Psoas muscle (tissue), 8 donors: ENCODE data around the gene ACOT11. TPM values are rescaled to one million over a fixed set of nuclear protein-coding genes. Genes with fewer than 3 reads are reported as not detected.

ENCODE experiments used
- ATAC-seq, 4 donors: fragments of 200-7000 bp; cut with Tn5 transposase; one replicate each; pipeline ENCODE4 v1.9.1; 2020; ENCODE audit warnings: moderate library complexity in 3 of 4, mild to moderate bottlenecking in 2 of 4
- DNase-seq, 2 donors: peaks; one replicate each; pipeline ENCODE4 v3.0.0-alpha.2; 2020
- H3K27ac ChIP-seq: fragments of 200-600 bp; one replicate; pipeline ENCODE4 v1.8.0; 2022
- H3K27me3 ChIP-seq, 3 donors: fragments of 200-600 bp in 1 of 3; one replicate each; pipeline versions ENCODE4 v1.6.1 to v1.8.0; 2013 to 2022; ENCODE audit warnings: low read length in 2 of 3, mild to moderate bottlenecking in 2 of 3, moderate library complexity in 1 of 3; ENCODE audit not compliant: insufficient read depth in 3 of 3
- H3K36me3 ChIP-seq, 2 donors: fragments of 200-600 bp in 1 of 2; one replicate each; pipeline versions ENCODE4 v1.6.1 to v1.8.0; 2013 to 2022; ENCODE audit warnings: low read depth in 1 of 2, mild to moderate bottlenecking in 1 of 2, moderate library complexity in 1 of 2; ENCODE audit not compliant: insufficient read depth in 1 of 2
- H3K4me1 ChIP-seq: fragments of 200-600 bp; one replicate; pipeline ENCODE4 v1.8.0; 2022
- H3K4me3 ChIP-seq: fragments of 200-600 bp; one replicate; pipeline ENCODE4 v1.8.0; 2022; ENCODE audit warnings: mild to moderate bottlenecking
- H3K9me3 ChIP-seq: fragments of 200-600 bp; one replicate; pipeline ENCODE4 v1.8.0; 2022
- CTCF ChIP-seq: fragments of 200-600 bp; IDR thresholded peaks from one replicate; pipeline ENCODE4 v1.8.0; 2022; ENCODE audit warnings: antibody characterized with exemption
- WGBS, 3 donors: extraction: QIAGEN DNeasy Blood & Tissue Kit; methylation state at CpG; one replicate each; pipeline versions ENCODE4 v1.1.6 to v1.1.7; 2013; 5-methylcytosine and 5-hydroxymethylcytosine counted together
- intact Hi-C, 2 donors: fragments of 100-400 bp; cut with DNase I; formaldehyde crosslinking; loops; one replicate each; pipeline versions ENCODE4 v1.11.0 to v1.14.2; 2022
- polyA plus RNA-seq, 3 donors: library from polyadenylated mRNA; stranded (reverse); fragments of 200-250 nt; gene quantifications; one replicate each; pipeline ENCODE4 v1.2.3, GENCODE V29; 2013
- total RNA-seq, 4 donors: library from RNA; stranded (reverse); fragmentation: NEBNext Ultra II Directional in 2 of 4; extraction: Animal tissue kit (Norgen Biotek cat#: 25700) in 2 of 4; gene quantifications; one replicate each; pipeline versions ENCODE4 v1.2.1 to v1.2.4, GENCODE V29; 2021 to 2023
- donor health status: healthy with polysubstance abuse.
- donor health status: DM: no; HTN: no; CAD: no; lungs with moderate emphysema.
- donor health status: Bipolar disorder and iron deficiency.
- donor health status: healthy.
- donor health status: DM: yes; HTN: yes; CAD: no.
- donor health status: DM: no; HTN: no; CAD: no.
- donor health status: DM: no; HTN: no; CAD: no.
- donor health status: DM: yes; HTN: yes; CAD: no.

The ACOT11 gene
- total and polyA plus RNA-seq, 7 donors = 0.82 to 13.9 (median 2.4) TPM

GRCh38 chr1:54597455-54598030, 49.5 kb downstream of the ACOT11 start:
- no peak for DNase-seq
- Histone ChIP-seq H3K36me3 (peaks cover 2 to 77% of the 10 kb centered on the region in 2 donors), H3K27ac (no peak overlapping the region), H3K4me3 (no peak overlapping the region), H3K27me3 (no peaks in the 10 kb centered on the region), H3K9me3 (no peaks in the 10 kb centered on the region), H3K4me1 (no peaks in the 10 kb centered on the region)
- WGBS, 3 donors = 81 to 87% (median 86%) methylated on average over 3 of the region's 3 CpGs
- TF ChIP-seq CTCF = no peak
- no peak for ATAC-seq
- intact Hi-C loops = no loop called here

- Histone ChIP-seq H3K4me1 (no peaks in the 10 kb centered on the region), H3K4me3 (no peak overlapping the region), H3K27ac (no peak overlapping the region), H3K9me3 (no peaks in the 10 kb centered on the region), H3K27me3 (no peaks in the 10 kb centered on the region), H3K36me3 (peaks cover 2 to 88% of the 10 kb centered on the region in 2 donors)
- intact Hi-C loops = no loop called here
- DNase-seq (no peak), ATAC-seq (no peak)
- WGBS, 3 donors = 85 to 92% (median 92%) methylated on average over 13 of the region's 13 CpGs
- no peak for TF ChIP-seq CTCF
Observed at GRCh38 chr1:54599211-54599823, 51.3 kb downstream of the ACOT11 start.

GRCh38 chr1:54600947-54601721, 53.1 kb downstream of the ACOT11 start:
- TF ChIP-seq CTCF = no peak
- Histone ChIP-seq H3K4me3 (no peak overlapping the region), H3K4me1 (no peaks in the 10 kb centered on the region), H3K27ac (no peak overlapping the region), H3K27me3 (no peaks in the 10 kb centered on the region), H3K36me3 (peaks cover 2 to 89% of the 10 kb centered on the region in 2 donors), H3K9me3 (no peaks in the 10 kb centered on the region)
- no peak for DNase-seq
- WGBS, 3 donors = 75 to 81% (median 81%) methylated on average over 21 of the region's 21 CpGs
- intact Hi-C loops = no loop called here
- no peak for ATAC-seq

DNA sequence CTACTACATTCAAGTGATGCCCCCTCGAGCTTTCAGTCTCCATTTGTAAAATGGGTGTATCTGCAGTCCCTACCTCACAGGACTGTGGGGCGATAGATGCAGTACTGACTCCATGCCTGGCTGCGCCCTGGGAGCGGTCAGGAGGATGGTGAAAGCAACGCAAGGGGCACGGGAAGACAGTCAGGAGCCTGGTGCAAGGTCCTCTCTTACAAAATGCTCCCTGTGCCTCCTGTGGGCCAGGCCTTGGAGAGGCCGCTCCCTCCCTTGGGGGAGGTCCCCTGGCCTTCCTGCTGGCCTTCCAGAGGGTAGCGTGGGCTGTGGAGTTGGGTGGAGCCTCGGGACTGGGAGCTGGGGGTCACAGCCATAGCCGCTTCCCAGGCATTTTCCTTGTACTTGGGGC, 53.7 kb downstream of the ACOT11 start:
- H3K27me3 ChIP-seq = no peaks in the 10 kb centered on the region
- intact Hi-C loops = no loop called here
- no peak overlapping the region for H3K4me3 ChIP-seq
- DNase-seq = no peak
- ATAC-seq = no peak
- no peak for TF ChIP-seq CTCF
- H3K27ac ChIP-seq = no peak overlapping the region
- WGBS, 3 donors = 87 to 88% (median 88%) methylated on average over 10 of the region's 10 CpGs
- no peaks in the 10 kb centered on the region for H3K9me3 ChIP-seq
- no peaks in the 10 kb centered on the region for H3K4me1 ChIP-seq
- peaks cover 2 to 89% of the 10 kb centered on the region in 2 donors for H3K36me3 ChIP-seq
